BE2C (cell line): ENCODE measurements around the gene STRADA.

Experiments used
- DNase-seq: peaks from one replicate; pipeline ENCODE4 v3.0.0-alpha.2; 2020
- H3K27me3 ChIP-seq: fragments of 250-450 bp; sonication (Bioruptor Pico); 2 replicates; pipeline ENCODE4 v1.5.1; 2020; ENCODE audit warnings: mild to moderate bottlenecking
- H3K36me3 ChIP-seq: fragments of 250-450 bp; sonication (Bioruptor Pico); 2 replicates; pipeline ENCODE4 v1.5.1; 2020; ENCODE audit warnings: mild to moderate bottlenecking
- H3K4me1 ChIP-seq: fragments of 250-450 bp; sonication (Bioruptor Pico); 2 replicates; pipeline ENCODE4 v1.5.1; 2020
- H3K4me3 ChIP-seq: 2 replicates; pipeline ENCODE4 v1.5.1; 2011; ENCODE audit warnings: low read depth, low read length
- H3K9me3 ChIP-seq: fragments of 250-450 bp; sonication (Bioruptor Pico); 2 replicates; pipeline ENCODE4 v1.5.1; 2020
- CTCF ChIP-seq: IDR thresholded peaks from 2 replicates; pipeline ENCODE4 v1.5.1; 2012; ENCODE audit warnings: mild to moderate bottlenecking, low read depth, low read length

STRADA gene

GRCh38 chr17:63705657-63706056 is 35.9 kb downstream of the STRADA start:
- DNase-seq: no peak
- Histone ChIP-seq H3K27me3 (no peaks in the 10 kb centered on the region), H3K4me1 (0 out of 2 replicates have a peak, but pooled peaks cover 4% of the 10 kb centered on the region), H3K4me3 (no peak overlapping the region), H3K36me3 (peaks cover 22% of the 10 kb centered on the region), H3K9me3 (peaks cover 4% of the 10 kb centered on the region)
- no peak for TF ChIP-seq CTCF

GRCh38 chr17:63704836-63705235 is 36.8 kb downstream of the STRADA start:
- DNase-seq: no peak
- Histone ChIP-seq H3K4me1 (0 out of 2 replicates have a peak, but pooled peaks cover 4% of the 10 kb centered on the region), H3K36me3 (peaks cover 16% of the 10 kb centered on the region), H3K4me3 (no peak overlapping the region), H3K27me3 (no peaks in the 10 kb centered on the region), H3K9me3 (peaks cover 4% of the 10 kb centered on the region)
- no peak for TF ChIP-seq CTCF

- Histone ChIP-seq H3K4me1 (0 out of 2 replicates have a peak, but pooled peaks cover 4% of the 10 kb centered on the region), H3K4me3 (no peak overlapping the region), H3K9me3 (peaks cover 4% of the 10 kb centered on the region), H3K36me3 (peaks cover 16% of the 10 kb centered on the region), H3K27me3 (no peaks in the 10 kb centered on the region)
- DNase-seq: no peak
- TF ChIP-seq CTCF: no peak
Measured at GRCh38 chr17:63704259-63704576, 37.4 kb downstream of the STRADA start.

- Histone ChIP-seq H3K36me3 (peaks cover 15% of the 10 kb centered on the region), H3K9me3 (peaks cover 4% of the 10 kb centered on the region)
- TF ChIP-seq CTCF: no peak
Measured at GRCh38 chr17:63703556-63704258, 37.9 kb downstream of the STRADA start.

DNA sequence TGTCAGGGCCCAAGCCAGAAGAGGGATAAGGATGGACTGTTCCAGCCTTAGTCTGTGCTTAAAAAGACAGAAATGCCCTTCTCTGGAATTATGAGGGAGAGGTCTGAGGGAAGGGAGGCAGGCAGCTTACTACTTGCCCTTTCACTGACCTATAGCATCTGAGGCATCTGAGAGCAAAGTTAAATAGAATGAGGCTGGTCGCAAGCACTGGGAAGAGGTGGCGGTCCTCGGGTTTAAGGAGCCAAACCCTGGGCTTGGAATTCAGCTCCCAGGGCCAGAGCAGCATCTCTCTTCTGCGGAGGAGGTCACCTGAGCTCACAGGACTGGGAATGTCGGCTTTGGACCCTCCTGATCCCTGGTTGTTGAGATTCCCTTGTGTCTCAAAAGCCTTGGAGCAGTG is 38.6 kb downstream of the STRADA start:
- H3K9me3 ChIP-seq: peaks cover 4% of the 10 kb centered on the region
- no peak for DNase-seq
- H3K36me3 ChIP-seq: peaks cover 9% of the 10 kb centered on the region
- H3K4me1 ChIP-seq: 0 out of 2 replicates have a peak, but pooled peaks cover 4% of the 10 kb centered on the region
- no peaks in the 10 kb centered on the region for H3K27me3 ChIP-seq
- no peak for TF ChIP-seq CTCF
- H3K4me3 ChIP-seq: no peak overlapping the region

More at GRCh38 chr17:63703556-63704258, 37.9 kb downstream of the STRADA start:
- DNase-seq: no peak
- no peaks in the 10 kb centered on the region for H3K27me3 ChIP-seq
- H3K4me3 ChIP-seq: no peak overlapping the region
- H3K4me1 ChIP-seq: 0 out of 2 replicates have a peak, but pooled peaks cover 4% of the 10 kb centered on the region

DNA sequence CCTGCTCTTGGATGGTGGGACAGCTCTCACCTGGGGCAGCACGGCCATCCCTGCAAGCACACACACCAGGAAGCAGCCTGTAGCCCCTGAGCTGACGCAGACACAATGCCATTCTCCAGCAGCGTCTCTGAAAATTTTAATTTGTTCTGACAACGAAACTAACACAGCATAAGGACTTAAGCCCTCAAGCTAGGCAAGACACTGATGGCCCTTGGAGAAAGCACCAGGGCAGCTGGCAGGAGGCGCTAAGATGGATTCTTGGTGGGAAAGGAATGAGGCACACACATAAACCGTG is 38.9 kb downstream of the STRADA start:
- Histone ChIP-seq H3K36me3 (peaks cover 10% of the 10 kb centered on the region), H3K4me1 (0 out of 2 replicates have a peak, but pooled peaks cover 4% of the 10 kb centered on the region), H3K4me3 (no peak overlapping the region), H3K9me3 (peaks cover 4% of the 10 kb centered on the region), H3K27me3 (no peaks in the 10 kb centered on the region)
- no peak for DNase-seq
- TF ChIP-seq CTCF: no peak
